ENCODE data around the gene ELP5. TPM values are rescaled to one million over a fixed set of nuclear protein-coding genes. Genes with fewer than 3 reads are reported as not detected.

The ELP5 gene
- total RNA-seq, 4 donors from 2014 or later: 24.9 to 33.3 (median 27.8) TPM

- intact Hi-C loops (cut with DNase I): no loop called here
- Histone ChIP-seq H3K9me3 (no peaks in the 10 kb centered on the region), H3K27me3 (no peaks in the 10 kb centered on the region), H3K4me3 (no peak overlapping the region), H3K27ac (replicated peaks in 1 of 4) (peak overlapping the region in 1 of 4 donors; percentile 34), H3K4me1 (peaks cover 14 to 52% (median 45%) of the 10 kb centered on the region in 4 donors), H3K36me3 (peaks cover 29 to 70% (median 67%) of the 10 kb centered on the region in 4 donors)
- WGBS: 90% methylated on average over 8 of the region's 14 CpGs
- DNase-seq (ENCODE audit: extremely low spot score): no peak
- TF ChIP-seq EP300 (IDR thresholded peaks at IDR 0.05) (no peak), POLR2A (IDR thresholded peaks at IDR 0.05; ENCODE audit: low read depth) (no peak), CTCF (IDR thresholded peaks at IDR 0.05) (no peak), POLR2AphosphoS5 (IDR thresholded peaks at IDR 0.05) (no peak)
Observed at GRCh38 chr17:7228920-7229319, 23.1 kb upstream of the ELP5 start.

- no peak for DNase-seq (ENCODE audit: extremely low spot score)
- Histone ChIP-seq H3K27ac (replicated peaks in 1 of 4) (no peak overlapping the region), H3K9me3 (no peaks in the 10 kb centered on the region), H3K36me3 (peaks cover 23 to 64% (median 62%) of the 10 kb centered on the region in 4 donors), H3K27me3 (no peaks in the 10 kb centered on the region), H3K4me3 (no peak overlapping the region), H3K4me1 (peaks cover 12 to 48% (median 44%) of the 10 kb centered on the region in 4 donors)
- 89% methylated on average over 17 of the region's 19 CpGs for WGBS
- TF ChIP-seq POLR2A (IDR thresholded peaks at IDR 0.05; ENCODE audit: low read depth) (no peak), EP300 (IDR thresholded peaks at IDR 0.05) (no peak), CTCF (IDR thresholded peaks at IDR 0.05) (no peak), POLR2AphosphoS5 (IDR thresholded peaks at IDR 0.05) (no peak)
- intact Hi-C loops (cut with DNase I): no loop called here
Observed at GRCh38 chr17:7229504-7229903, 22.5 kb upstream of the ELP5 start.

- intact Hi-C loops (cut with DNase I): no loop called here
- no peak for DNase-seq (ENCODE audit: extremely low spot score)
- Histone ChIP-seq H3K27ac (replicated peaks in 1 of 4) (no peak overlapping the region), H3K9me3 (no peaks in the 10 kb centered on the region), H3K27me3 (no peaks in the 10 kb centered on the region), H3K36me3 (peaks cover 19 to 57% (median 55%) of the 10 kb centered on the region in 4 donors), H3K4me1 (peaks cover 19 to 70% (median 61%) of the 10 kb centered on the region in 4 donors), H3K4me3 (no peak overlapping the region)
- 63% methylated on average over 5 of the region's 5 CpGs for WGBS
- TF ChIP-seq EP300 (IDR thresholded peaks at IDR 0.05): no peak
- no peak for TF ChIP-seq POLR2A (IDR thresholded peaks at IDR 0.05; ENCODE audit: low read depth)
- TF ChIP-seq CTCF (IDR thresholded peaks at IDR 0.05): no peak
- no peak for TF ChIP-seq POLR2AphosphoS5 (IDR thresholded peaks at IDR 0.05)
Observed at GRCh38 chr17:7232114-7232513, 19.9 kb upstream of the ELP5 start.

GRCh38 chr17:7233701-7234082 is 18.3 kb upstream of the ELP5 start:
- H3K27me3 ChIP-seq: no peaks in the 10 kb centered on the region
- H3K36me3 ChIP-seq: peaks cover 19 to 43% (median 39%) of the 10 kb centered on the region in 4 donors
- peak overlapping the region; percentile 74 to 97 (median 96) for H3K4me3 ChIP-seq
- intact Hi-C loops (cut with DNase I): no loop called here
- no peak for TF ChIP-seq CTCF (IDR thresholded peaks at IDR 0.05)
- no peak for TF ChIP-seq POLR2AphosphoS5 (IDR thresholded peaks at IDR 0.05)
- no peak for TF ChIP-seq EP300 (IDR thresholded peaks at IDR 0.05)
- TF ChIP-seq POLR2A (IDR thresholded peaks at IDR 0.05; ENCODE audit: low read depth): no peak
- H3K9me3 ChIP-seq: no peaks in the 10 kb centered on the region
- H3K27ac ChIP-seq (replicated peaks in 1 of 4): peak overlapping the region; percentile 86 to 97 (median 94)
- H3K4me1 ChIP-seq: peaks cover 24 to 77% (median 64%) of the 10 kb centered on the region in 4 donors
- DNase-seq (ENCODE audit: extremely low spot score): no peak
- 0% methylated on average over 7 of the region's 9 CpGs for WGBS

All from esophagus muscularis mucosa (tissue), 4 donors.